SK-N-MC (cell line): ENCODE data around the gene SF3A1.

Experiments used
- EZH2 ChIP-seq: fragments of 200-600 bp; sonication (generic); IDR thresholded peaks from one replicate; pipeline ENCODE4 v1.6.1; 2017; ENCODE audit warnings: antibody characterized with exemption
- POLR2AphosphoS5 ChIP-seq: IDR thresholded peaks from 2 replicates; pipeline ENCODE4 v1.6.1; 2012; ENCODE audit warnings: mild to moderate bottlenecking, low read depth, low read length, borderline replicate concordance

DNA sequence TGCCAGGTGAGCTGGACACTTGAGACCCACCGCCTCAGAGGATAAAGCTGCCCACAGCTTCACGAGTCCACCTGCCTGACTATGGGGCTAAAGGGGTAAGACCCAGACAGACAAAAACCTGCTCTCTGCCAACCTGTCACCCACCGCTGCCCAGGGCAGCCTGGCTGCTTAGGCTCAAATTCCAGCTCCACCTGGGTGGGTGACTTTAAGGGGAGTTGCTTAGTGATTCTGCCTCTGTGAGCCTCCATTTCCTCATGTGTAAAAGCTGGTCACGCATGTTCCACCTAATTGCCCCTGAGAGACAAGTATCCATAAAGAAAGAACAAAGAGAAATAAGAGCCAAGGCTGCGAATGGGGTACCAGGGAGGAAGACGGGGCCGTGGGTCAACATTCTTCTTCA lies 63.7 kb downstream of the SF3A1 start:
- TF ChIP-seq EZH2 (no peak), POLR2AphosphoS5 (no peak)
